GM21360 (cell line): ENCODE results near the gene PSMD3.
A peak's percentile ranks its signal among the peaks of the same experiment; 100 is the strongest.
"Not testable (repeated sequence)": the region's sequence is repeated elsewhere in the genome, so short reads cannot be mapped to it uniquely, and the experiment has no call there.

Experiments used
- ATAC-seq: cut with Tn5 transposase; IDR thresholded peaks from one replicate; pipeline ENCODE4 v1.9.1; 2021; ENCODE audit warnings: mild to moderate bottlenecking, moderate library complexity; ENCODE audit not compliant: unreplicated experiment

PSMD3 gene

GRCh38 chr17:39980351-39981206, at the start of gene PSMD3:
PSMD3 (plus strand) TSS chr17:39980807; CDS start chr17:39980971, 164 bp downstream.
- peak; percentile 88 for ATAC-seq

GRCh38 chr17:39933912-39934311, 46.7 kb upstream of the PSMD3 start:
- no peak for ATAC-seq

GRCh38 chr17:39934324-39934723, 46.3 kb upstream of the PSMD3 start:
- no peak for ATAC-seq

- ATAC-seq, result no peak
Observed at GRCh38 chr17:39935909-39936308, 44.7 kb upstream of the PSMD3 start.

- ATAC-seq, result no peak
Observed at GRCh38 chr17:39937447-39937846, 43.2 kb upstream of the PSMD3 start.

GRCh38 chr17:39938140-39938869, 42.3 kb upstream of the PSMD3 start:
- ATAC-seq, result no peak

- ATAC-seq, result no peak
Observed at GRCh38 chr17:39939106-39939505, 41.5 kb upstream of the PSMD3 start.

GRCh38 chr17:39939588-39940419, 40.8 kb upstream of the PSMD3 start:
- peak; percentile 52 for ATAC-seq

GRCh38 chr17:39943702-39944392, 36.8 kb upstream of the PSMD3 start:
- no peak for ATAC-seq

GRCh38 chr17:39944393-39944711, 36.3 kb upstream of the PSMD3 start:
- ATAC-seq, result no peak

- ATAC-seq, result no peak
Observed at GRCh38 chr17:39946551-39947330, 33.9 kb upstream of the PSMD3 start.

GRCh38 chr17:39948489-39948828, 32.1 kb upstream of the PSMD3 start:
- not testable (repeated sequence) for ATAC-seq

GRCh38 chr17:39949028-39949427, 31.6 kb upstream of the PSMD3 start:
- ATAC-seq, result no peak

- no peak for ATAC-seq
Observed at GRCh38 chr17:39950871-39951348, 29.7 kb upstream of the PSMD3 start.

GRCh38 chr17:39951924-39952679, 28.5 kb upstream of the PSMD3 start:
- ATAC-seq, result peak; percentile 6

GRCh38 chr17:39952680-39953470, 27.7 kb upstream of the PSMD3 start:
- peak; percentile 77 for ATAC-seq

GRCh38 chr17:39953471-39953888, 27.1 kb upstream of the PSMD3 start:
- ATAC-seq, result no peak

GRCh38 chr17:39954876-39955275, 25.7 kb upstream of the PSMD3 start:
- no peak for ATAC-seq
